Stomach (tissue), 9 donors: ENCODE measurements around the gene COL1A2. TPM values are rescaled to one million over a fixed set of nuclear protein-coding genes. Genes with fewer than 3 reads are reported as not detected.

Experiments used
- DNase-seq, 2 donors: peaks; one replicate each; pipeline versions ENCODE4 v3.0.0 to v3.0.0-alpha.2; 2013 to 2019
- H3K27ac ChIP-seq, 5 donors: fragments of 200-600 bp in 4 of 5; sonication (generic) in 4 of 5; one replicate each; pipeline ENCODE4 v1.5.1; 2013 to 2019; ENCODE audit warnings: mild to moderate bottlenecking in 1 of 5, moderate library complexity in 1 of 5
- H3K27me3 ChIP-seq, 3 donors: fragments of 200-600 bp; sonication (generic); one replicate each; pipeline ENCODE4 v1.5.1; 2017 to 2019; ENCODE audit warnings: mixed run types in 1 of 3
- H3K36me3 ChIP-seq, 4 donors: fragments of 200-600 bp; sonication (generic); 1 replicate in 3 of 4; 2 replicates in 1 of 4; pipeline ENCODE4 v1.5.1; 2016 to 2019
- H3K4me1 ChIP-seq, 4 donors: fragments of 200-600 bp; sonication (generic); one replicate each; pipeline ENCODE4 v1.5.1; 2016 to 2019
- H3K4me3 ChIP-seq, 4 donors: fragments of 200-600 bp; sonication (generic) in 3 of 4; one replicate each; pipeline ENCODE4 v1.5.1; 2016 to 2019; ENCODE audit warnings: mild to moderate bottlenecking in 1 of 4
- H3K9me3 ChIP-seq, 4 donors: fragments of 200-600 bp; sonication (generic); one replicate each; pipeline ENCODE4 v1.5.1; 2016 to 2019
- EP300 ChIP-seq: sonication (generic); formaldehyde crosslinking; IDR thresholded peaks from one replicate; pipeline ENCODE4 v1.6.1; 2017; ENCODE audit warnings: antibody characterized with exemption
- POLR2A ChIP-seq, 4 donors: fragments of 450-650 bp; IDR thresholded peaks; one replicate each; pipeline ENCODE4 v1.6.1; 2016; ENCODE audit warnings: antibody characterized with exemption in 4 of 4, control low read depth in 2 of 4, mild to moderate bottlenecking in 1 of 4, moderate library complexity in 1 of 4
- POLR2AphosphoS5 ChIP-seq, 3 donors: sonication (generic); formaldehyde crosslinking; IDR thresholded peaks; one replicate each; pipeline ENCODE4 v1.6.1; 2016; ENCODE audit warnings: antibody characterized with exemption in 3 of 3
- WGBS, 5 donors: extraction: QIAGEN DNeasy Blood & Tissue Kit in 3 of 5; methylation state at CpG; one replicate each; pipeline versions ENCODE4 v1.1.5 to v1.1.7; 2013 to 2018; 5-methylcytosine and 5-hydroxymethylcytosine counted together
- intact Hi-C: fragments of 100-400 bp; cut with DNase I; formaldehyde crosslinking; loops from one replicate; pipeline ENCODE4 v1.15.1; 2023; ENCODE audit warnings: low total_unique reads
- polyA plus RNA-seq, 3 donors: library from polyadenylated mRNA; stranded (reverse); fragments of 200-250 nt; gene quantifications; one replicate each; pipeline ENCODE4 v1.2.3, GENCODE V29; 2013
- total RNA-seq, 5 donors: library from RNA; depleted of rRNA; stranded (reverse); fragments of >200 nt; gene quantifications; one replicate each; pipeline versions ENCODE4 v1.1.0 to v1.2.3, GENCODE V29; 2014 to 2016
- TF ChIP-seq, protein P1 (sequence below), 7 experiments: fragments of 450-650 bp in 4 of 7; fragments of 200-600 bp in 3 of 7; sonication (generic) in 3 of 7; IDR thresholded peaks; one replicate each; pipeline ENCODE4 v1.5.1; 2016 to 2019; ENCODE audit warnings: antibody characterized with exemption in 7 of 7, control low read depth in 2 of 7, mild to moderate bottlenecking in 1 of 7
- donor health status: healthy with polysubstance abuse.
- donor health status: Bipolar disorder and iron deficiency.
- donor health status: healthy.

The COL1A2 gene
- total and polyA plus RNA-seq, 8 donors = 30.9 to 3,975 (median 82.5) TPM

- Histone ChIP-seq H3K36me3 (peaks cover 11 to 83% (median 68%) of the 10 kb centered on the region in 4 donors), H3K4me1 (no peaks in the 10 kb centered on the region), H3K4me3 (no peak overlapping the region), H3K27ac (no peak overlapping the region), H3K9me3 (no peaks in the 10 kb centered on the region), H3K27me3 (no peaks in the 10 kb centered on the region)
- intact Hi-C loops = loop anchor here (10.0 kb wide), 1 partner anchor 142 kb away; no protein-coding TSS in a partner anchor
- 76 to 85% (median 83%) methylated on average over 12 of the region's 12 CpGs for WGBS, 5 donors
- no peak for DNase-seq
- TF ChIP-seq POLR2A (IDR thresholded peaks at IDR 0.05) = no peak
- TF ChIP-seq, protein P1, sequence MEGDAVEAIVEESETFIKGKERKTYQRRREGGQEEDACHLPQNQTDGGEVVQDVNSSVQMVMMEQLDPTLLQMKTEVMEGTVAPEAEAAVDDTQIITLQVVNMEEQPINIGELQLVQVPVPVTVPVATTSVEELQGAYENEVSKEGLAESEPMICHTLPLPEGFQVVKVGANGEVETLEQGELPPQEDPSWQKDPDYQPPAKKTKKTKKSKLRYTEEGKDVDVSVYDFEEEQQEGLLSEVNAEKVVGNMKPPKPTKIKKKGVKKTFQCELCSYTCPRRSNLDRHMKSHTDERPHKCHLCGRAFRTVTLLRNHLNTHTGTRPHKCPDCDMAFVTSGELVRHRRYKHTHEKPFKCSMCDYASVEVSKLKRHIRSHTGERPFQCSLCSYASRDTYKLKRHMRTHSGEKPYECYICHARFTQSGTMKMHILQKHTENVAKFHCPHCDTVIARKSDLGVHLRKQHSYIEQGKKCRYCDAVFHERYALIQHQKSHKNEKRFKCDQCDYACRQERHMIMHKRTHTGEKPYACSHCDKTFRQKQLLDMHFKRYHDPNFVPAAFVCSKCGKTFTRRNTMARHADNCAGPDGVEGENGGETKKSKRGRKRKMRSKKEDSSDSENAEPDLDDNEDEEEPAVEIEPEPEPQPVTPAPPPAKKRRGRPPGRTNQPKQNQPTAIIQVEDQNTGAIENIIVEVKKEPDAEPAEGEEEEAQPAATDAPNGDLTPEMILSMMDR (IDR thresholded peaks at IDR 0.05) = no peak
- no peak for TF ChIP-seq POLR2AphosphoS5 (IDR thresholded peaks at IDR 0.05)
- no peak for TF ChIP-seq EP300
Measured at GRCh38 chr7:94426980-94427875, 32.5 kb downstream of the COL1A2 start.

DNA sequence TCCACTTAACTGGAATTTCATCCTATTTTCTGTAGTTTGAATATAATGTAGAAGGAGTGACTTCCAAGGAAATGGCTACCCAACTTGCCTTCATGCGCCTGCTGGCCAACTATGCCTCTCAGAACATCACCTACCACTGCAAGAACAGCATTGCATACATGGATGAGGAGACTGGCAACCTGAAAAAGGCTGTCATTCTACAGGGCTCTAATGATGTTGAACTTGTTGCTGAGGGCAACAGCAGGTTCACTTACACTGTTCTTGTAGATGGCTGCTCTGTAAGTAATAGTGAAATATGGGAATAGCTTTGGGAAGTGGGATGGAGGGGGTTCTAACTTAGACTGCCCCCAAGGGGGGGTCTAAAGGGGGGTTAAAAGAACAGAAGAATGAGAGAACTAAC lies 34.5 kb downstream of the COL1A2 start:
- TF ChIP-seq EP300 = no peak
- TF ChIP-seq POLR2AphosphoS5 (IDR thresholded peaks at IDR 0.05) = no peak
- TF ChIP-seq, protein P1 (IDR thresholded peaks at IDR 0.05) = no peak
- no peak for TF ChIP-seq POLR2A (IDR thresholded peaks at IDR 0.05)
- Histone ChIP-seq H3K4me1 (no peaks in the 10 kb centered on the region), H3K9me3 (no peaks in the 10 kb centered on the region), H3K36me3 (peaks cover 4 to 64% (median 53%) of the 10 kb centered on the region in 4 donors), H3K4me3 (no peak overlapping the region), H3K27me3 (no peaks in the 10 kb centered on the region), H3K27ac (no peak overlapping the region)
- 88 to 97% (median 93%) methylated on average over 1 of the region's 1 CpG for WGBS, 5 donors
- DNase-seq = no peak
- intact Hi-C loops = loop anchor here (10.0 kb wide), 1 partner anchor 144 kb away; no protein-coding TSS in a partner anchor

DNA sequence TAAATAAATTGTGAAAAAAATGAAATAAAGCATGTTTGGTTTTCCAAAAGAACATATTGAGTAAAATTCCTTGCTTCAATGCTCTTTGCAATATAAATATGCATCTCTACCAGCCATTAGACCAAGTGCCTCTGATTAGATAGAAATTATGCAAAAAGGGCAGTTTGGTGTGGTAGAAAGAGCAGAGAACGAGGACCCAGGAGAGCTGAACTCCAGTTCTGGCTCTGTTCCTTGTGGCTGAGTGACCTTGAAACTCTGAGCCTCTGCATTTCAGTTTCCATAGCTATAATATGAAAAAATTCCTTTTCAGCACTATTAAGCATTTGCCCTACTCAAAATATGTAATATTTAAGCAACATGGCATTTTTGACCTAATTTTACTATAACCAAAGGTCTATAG lies 36.5 kb downstream of the COL1A2 start:
- 35 to 85% (median 67%) methylated on average over 1 of the region's 1 CpG for WGBS, 5 donors
- Histone ChIP-seq H3K9me3 (no peaks in the 10 kb centered on the region), H3K4me1 (peaks cover 0 to 3% (median 0%) of the 10 kb centered on the region in 4 donors), H3K27me3 (no peaks in the 10 kb centered on the region), H3K36me3 (peaks cover 2 to 44% (median 37%) of the 10 kb centered on the region in 4 donors), H3K27ac (no peak overlapping the region), H3K4me3 (no peak overlapping the region)
- intact Hi-C loops = no loop called here
- DNase-seq = no peak
- TF ChIP-seq EP300 = no peak
- TF ChIP-seq, protein P1 (IDR thresholded peaks at IDR 0.05) = no peak
- TF ChIP-seq POLR2A (IDR thresholded peaks at IDR 0.05) = no peak
- TF ChIP-seq POLR2AphosphoS5 (IDR thresholded peaks at IDR 0.05) = no peak

GRCh38 chr7:94431619-94432280 lies 37.1 kb downstream of the COL1A2 start:
- H3K9me3 ChIP-seq = no peaks in the 10 kb centered on the region
- TF ChIP-seq POLR2AphosphoS5 (IDR thresholded peaks at IDR 0.05) (no peak), EP300 (no peak), POLR2A (IDR thresholded peaks at IDR 0.05) (no peak)
- TF ChIP-seq, protein P1 (IDR thresholded peaks at IDR 0.05) = no peak
- WGBS, 5 donors = 66 to 78% (median 72%) methylated on average over 3 of the region's 3 CpGs
- no peak overlapping the region for H3K27ac ChIP-seq
- intact Hi-C loops = no loop called here
- no peaks in the 10 kb centered on the region for H3K27me3 ChIP-seq
- H3K4me3 ChIP-seq = no peak overlapping the region
- H3K36me3 ChIP-seq = peaks cover 0 to 38% (median 31%) of the 10 kb centered on the region in 4 donors
- H3K4me1 ChIP-seq = peaks cover 0 to 4% (median 0%) of the 10 kb centered on the region in 4 donors
- DNase-seq = no peak
